ENCODE results near the gene AMD1. TPM values are rescaled to one million over a fixed set of nuclear protein-coding genes. Genes with fewer than 3 reads are reported as not detected.

Gene AMD1
- total and polyA plus RNA-seq, 12 donors = 15.4 to 64.1 (median 43.5) TPM

DNA sequence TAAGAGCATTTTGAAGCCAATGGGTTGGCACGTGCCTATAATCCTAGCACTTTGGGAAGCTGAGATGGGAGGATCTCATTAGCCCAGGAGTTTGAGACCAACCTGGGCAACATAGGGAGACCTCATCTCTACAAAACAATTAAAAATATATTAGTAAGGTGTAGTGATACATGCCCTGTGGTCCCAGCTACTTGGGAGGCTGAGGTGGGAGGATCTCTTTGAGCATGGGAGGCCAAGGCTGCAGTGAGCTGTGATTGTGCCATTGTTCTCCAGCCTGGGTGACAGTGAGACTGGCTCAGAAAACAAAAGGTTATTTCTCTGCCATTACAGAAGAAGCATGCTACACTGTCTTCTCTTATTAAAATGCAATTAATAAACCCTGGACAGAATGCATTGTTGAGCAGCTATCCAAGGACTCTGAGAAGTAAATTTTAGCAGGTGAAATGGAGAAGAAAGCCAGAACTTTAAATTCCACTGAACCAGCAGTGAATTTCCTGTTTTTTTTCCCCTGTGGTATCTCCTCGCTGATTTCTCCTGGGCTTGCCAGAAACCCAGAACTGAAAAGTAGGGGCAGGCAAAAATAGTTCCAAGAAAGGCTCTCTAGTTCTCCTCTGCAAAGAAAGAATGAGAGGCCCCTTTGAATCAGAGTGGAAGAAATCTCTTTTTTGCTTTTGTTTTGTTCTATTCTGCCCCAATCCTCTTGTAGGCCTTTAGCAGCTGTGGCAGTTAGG, 8.4 kb downstream of the AMD1 start:
- no peak for DNase-seq
- intact Hi-C loops (cut with DNase I) = loop anchor here in 1 of 2 donors (5.0 kb wide), 1 partner anchor 66 kb away; the partner anchor contains the start of gene CDK19
- Histone ChIP-seq H3K4me3 (no peak overlapping the region), H3K4me1 (replicated peaks in 1 of 2) (peaks cover 17 to 67% of the 10 kb centered on the region in 2 donors), H3K27me3 (no peaks in the 10 kb centered on the region), H3K9me3 (replicated peaks in 1 of 3) (no peaks in the 10 kb centered on the region), H3K36me3 (replicated peaks in 1 of 2) (no peaks in the 10 kb centered on the region), H3K27ac (no peak overlapping the region)
- TF ChIP-seq, protein P1, sequence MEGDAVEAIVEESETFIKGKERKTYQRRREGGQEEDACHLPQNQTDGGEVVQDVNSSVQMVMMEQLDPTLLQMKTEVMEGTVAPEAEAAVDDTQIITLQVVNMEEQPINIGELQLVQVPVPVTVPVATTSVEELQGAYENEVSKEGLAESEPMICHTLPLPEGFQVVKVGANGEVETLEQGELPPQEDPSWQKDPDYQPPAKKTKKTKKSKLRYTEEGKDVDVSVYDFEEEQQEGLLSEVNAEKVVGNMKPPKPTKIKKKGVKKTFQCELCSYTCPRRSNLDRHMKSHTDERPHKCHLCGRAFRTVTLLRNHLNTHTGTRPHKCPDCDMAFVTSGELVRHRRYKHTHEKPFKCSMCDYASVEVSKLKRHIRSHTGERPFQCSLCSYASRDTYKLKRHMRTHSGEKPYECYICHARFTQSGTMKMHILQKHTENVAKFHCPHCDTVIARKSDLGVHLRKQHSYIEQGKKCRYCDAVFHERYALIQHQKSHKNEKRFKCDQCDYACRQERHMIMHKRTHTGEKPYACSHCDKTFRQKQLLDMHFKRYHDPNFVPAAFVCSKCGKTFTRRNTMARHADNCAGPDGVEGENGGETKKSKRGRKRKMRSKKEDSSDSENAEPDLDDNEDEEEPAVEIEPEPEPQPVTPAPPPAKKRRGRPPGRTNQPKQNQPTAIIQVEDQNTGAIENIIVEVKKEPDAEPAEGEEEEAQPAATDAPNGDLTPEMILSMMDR (IDR thresholded peaks at IDR 0.05) = no peak
- TF ChIP-seq POLR2A (IDR thresholded peaks at IDR 0.05) = no peak
- WGBS, 4 donors = 53 to 75% (median 71%) methylated on average over 2 of the region's 2 CpGs

DNA sequence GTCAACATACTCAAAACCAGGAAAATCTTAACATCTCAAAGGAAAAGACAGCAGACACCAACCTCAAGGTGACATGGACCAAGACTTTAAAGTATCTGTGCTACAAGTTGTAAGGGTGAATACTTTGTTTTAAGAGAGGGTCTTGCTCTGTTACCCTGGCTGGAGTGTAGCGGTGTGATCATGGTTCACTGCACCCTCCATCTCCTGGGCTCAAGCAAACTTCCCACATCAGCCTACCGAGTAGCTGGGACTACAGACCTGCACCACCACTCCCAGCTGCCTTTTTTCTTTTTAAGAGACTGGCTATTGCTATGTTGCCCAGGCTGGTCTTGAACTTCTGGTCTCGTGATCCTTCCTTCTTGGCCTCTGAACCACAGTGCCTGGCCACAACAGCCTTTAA, 9.7 kb downstream of the AMD1 start:
- Histone ChIP-seq H3K4me1 (replicated peaks in 1 of 2) (peaks cover 17 to 54% of the 10 kb centered on the region in 2 donors), H3K27me3 (no peaks in the 10 kb centered on the region), H3K4me3 (no peak overlapping the region), H3K9me3 (replicated peaks in 1 of 3) (no peaks in the 10 kb centered on the region), H3K27ac (no peak overlapping the region), H3K36me3 (replicated peaks in 1 of 2) (no peaks in the 10 kb centered on the region)
- no peak for DNase-seq
- WGBS, 4 donors = 87 to 94% (median 89%) methylated on average over 3 of the region's 3 CpGs
- intact Hi-C loops (cut with DNase I) = loop anchor here in 1 of 2 donors (5.0 kb wide), 1 partner anchor 67 kb away; the partner anchor contains the start of gene CDK19
- TF ChIP-seq POLR2A (IDR thresholded peaks at IDR 0.05) = no peak
- TF ChIP-seq, protein P1 (IDR thresholded peaks at IDR 0.05) = no peak

DNA sequence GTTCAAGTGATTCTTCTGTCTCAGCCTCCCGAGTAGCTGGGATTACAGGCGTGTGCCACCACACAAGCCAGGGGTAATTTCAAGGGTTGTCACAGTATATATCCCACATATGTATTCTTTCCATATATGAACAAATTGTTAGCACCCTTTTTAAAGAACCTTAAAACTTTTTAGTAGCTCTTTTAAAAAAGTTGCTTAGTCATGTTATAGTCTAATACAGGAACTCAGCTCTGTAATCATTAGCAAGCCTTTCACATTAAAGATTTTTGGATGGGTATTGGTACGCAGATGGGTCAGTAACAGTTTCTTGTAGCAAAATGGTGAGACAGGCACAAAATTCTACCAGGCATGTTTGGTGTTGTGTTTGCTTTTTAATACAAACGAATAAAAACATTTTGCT, 10.9 kb downstream of the AMD1 start:
- peaks cover 17 to 42% of the 10 kb centered on the region in 2 donors for H3K4me1 ChIP-seq (replicated peaks in 1 of 2)
- 88 to 93% (median 91%) methylated on average over 4 of the region's 4 CpGs for WGBS, 4 donors
- H3K27me3 ChIP-seq = no peaks in the 10 kb centered on the region
- H3K4me3 ChIP-seq = no peak overlapping the region
- TF ChIP-seq POLR2A (IDR thresholded peaks at IDR 0.05) = no peak
- TF ChIP-seq, protein P1 (IDR thresholded peaks at IDR 0.05) = no peak
- intact Hi-C loops (cut with DNase I) = no loop called here
- no peaks in the 10 kb centered on the region for H3K36me3 ChIP-seq (replicated peaks in 1 of 2)
- H3K27ac ChIP-seq = no peak overlapping the region
- no peaks in the 10 kb centered on the region for H3K9me3 ChIP-seq (replicated peaks in 1 of 3)
- no peak for DNase-seq

DNA sequence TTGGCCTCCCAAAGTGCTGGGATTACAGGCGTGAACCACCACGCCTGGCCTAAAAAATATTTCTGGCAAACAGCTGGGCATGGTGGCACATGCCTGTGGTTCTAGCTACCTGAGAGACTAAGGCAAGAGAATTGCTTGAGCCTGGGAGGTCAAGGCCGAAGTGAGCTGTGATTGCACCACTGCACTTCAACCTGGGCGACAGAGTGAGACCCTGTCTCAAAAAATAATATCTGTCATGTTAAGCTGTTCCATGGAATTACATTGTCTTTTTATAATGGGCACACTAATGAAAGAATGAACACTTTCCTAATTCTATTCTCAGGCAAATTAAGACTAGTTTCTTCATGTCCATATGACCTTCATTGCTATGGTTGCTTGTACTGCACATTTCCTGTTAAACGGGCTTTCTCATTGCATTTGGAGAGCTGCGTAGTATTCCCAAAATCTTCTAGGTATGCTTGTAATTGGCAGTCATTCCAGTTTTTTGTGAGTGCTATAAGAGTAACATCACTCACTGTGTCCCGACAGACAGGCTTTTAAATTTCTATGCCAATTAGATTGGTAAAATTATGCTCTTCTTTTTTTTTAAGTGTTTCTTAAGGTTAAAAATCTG, 12.1 kb downstream of the AMD1 start:
- TF ChIP-seq POLR2A (IDR thresholded peaks at IDR 0.05) = no peak
- TF ChIP-seq, protein P1 (IDR thresholded peaks at IDR 0.05) = no peak
- intact Hi-C loops (cut with DNase I) = no loop called here
- Histone ChIP-seq H3K4me3 (no peak overlapping the region), H3K27ac (no peak overlapping the region), H3K4me1 (replicated peaks in 1 of 2) (peaks cover 11 to 38% of the 10 kb centered on the region in 2 donors), H3K36me3 (replicated peaks in 1 of 2) (peaks cover 0 to 5% of the 10 kb centered on the region in 2 donors), H3K9me3 (replicated peaks in 1 of 3) (no peaks in the 10 kb centered on the region), H3K27me3 (no peaks in the 10 kb centered on the region)
- WGBS, 4 donors = 71 to 82% (median 77%) methylated on average over 5 to 7 of the region's 7 CpGs
- no peak for DNase-seq
